Activated CD4-positive, alpha-beta T cell treated with anti-CD3 and anti-CD28 coated beads, Interleukin-2, amount 50 U/mL, for 48 hours (primary cell): Measurements from ENCODE around the gene LAPTM4A.
"Not testable (repeated sequence)": the region's sequence is repeated elsewhere in the genome, so short reads cannot be mapped to it uniquely, and the experiment has no call there.

ENCODE experiments used
- DNase-seq, 2 experiments: peaks; one replicate each; pipeline ENCODE4 v3.0.0-alpha.2; 2020

The LAPTM4A gene

DNA sequence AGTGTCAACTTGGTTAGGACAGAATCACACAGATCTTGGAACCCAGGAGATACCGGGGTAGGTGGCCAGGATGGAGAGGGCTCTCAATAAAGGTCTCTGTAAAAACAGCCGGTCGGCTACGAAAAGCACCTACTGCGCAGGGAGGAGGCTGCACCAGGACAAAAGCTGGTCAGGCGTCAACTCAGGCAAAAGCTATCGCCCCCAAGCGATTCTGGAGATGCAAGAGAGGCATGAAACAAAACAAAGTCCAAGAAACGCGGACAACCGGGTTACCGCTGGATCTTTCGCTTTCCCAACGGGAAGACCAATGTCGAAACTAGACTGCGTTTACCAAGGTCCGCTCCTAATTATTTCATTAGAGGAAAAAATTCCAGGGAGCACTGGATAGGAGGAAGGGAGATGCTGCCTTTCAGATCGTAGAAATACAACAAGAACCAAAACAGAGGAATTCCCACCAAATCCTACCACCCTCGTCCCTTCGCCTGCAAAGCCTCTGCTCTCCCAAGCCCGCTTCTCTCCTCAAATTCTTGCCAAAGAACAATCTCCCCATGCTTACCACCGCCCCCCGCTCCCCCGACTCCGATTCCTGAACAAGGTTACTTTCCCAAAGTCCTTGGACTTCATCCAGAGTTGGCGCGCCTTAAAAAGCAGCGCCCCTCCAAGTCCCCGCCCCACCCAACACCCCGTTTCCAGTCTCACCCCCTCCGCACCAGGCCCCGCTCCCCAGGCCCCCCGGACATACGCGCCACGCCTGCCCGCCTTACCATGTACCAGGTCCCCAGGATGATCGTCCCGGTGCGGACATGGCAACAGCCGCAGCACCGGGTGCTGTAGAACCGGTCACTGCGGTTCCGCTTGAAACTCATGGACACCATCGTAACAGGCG lies 539 bp downstream of the LAPTM4A start:
- DNase-seq: peak; percentile 17 to 34

- DNase-seq: peak; percentile 17 to 38
Observed at GRCh38 chr2:20050104-20050645, 1.3 kb downstream of the LAPTM4A start.

GRCh38 chr2:20049637-20050036 lies 1.8 kb downstream of the LAPTM4A start:
- DNase-seq: no peak

DNA sequence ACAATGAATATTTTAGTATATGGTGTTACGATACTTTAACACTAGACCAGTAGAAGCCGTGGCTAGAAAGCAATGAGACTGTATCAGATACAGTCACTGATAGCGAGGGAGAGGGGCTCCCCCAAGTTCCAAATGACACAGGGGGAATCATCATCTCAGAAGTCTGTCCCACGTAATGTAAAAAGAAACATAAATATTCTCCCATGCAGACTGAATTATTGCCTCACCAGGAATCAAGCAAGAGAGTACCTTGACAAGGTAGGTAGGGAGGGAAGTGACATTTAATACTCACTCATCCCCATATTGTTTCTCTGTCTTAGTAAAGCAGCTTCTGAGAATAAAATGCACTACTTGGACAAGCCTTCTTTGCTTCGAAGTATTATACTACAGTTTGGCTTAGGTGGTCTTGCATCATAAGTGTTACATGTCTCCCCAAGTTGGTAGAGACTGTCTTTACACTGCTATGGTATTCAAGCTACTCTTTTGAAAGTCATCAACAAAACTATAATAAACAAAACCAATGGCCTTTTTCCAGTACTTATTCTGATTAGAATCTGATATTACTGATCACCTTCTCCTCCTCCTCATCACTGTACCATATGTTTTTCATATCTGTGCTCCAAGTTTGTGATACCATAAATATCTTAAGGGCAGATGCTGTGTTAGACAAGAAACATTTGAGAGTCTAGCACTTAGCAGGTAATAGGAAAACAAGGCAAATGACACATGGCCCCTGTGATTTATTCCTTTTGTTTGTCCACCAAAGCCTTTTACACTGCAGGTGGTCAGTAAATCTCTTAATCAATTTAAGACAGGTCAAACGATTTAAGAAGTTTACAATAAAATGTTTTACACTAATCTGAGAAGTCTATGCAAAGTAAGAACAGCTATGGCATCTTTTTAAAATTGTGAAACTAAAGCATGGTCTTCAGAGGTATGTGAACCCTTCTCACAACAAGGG lies 2.7 kb downstream of the LAPTM4A start:
- DNase-seq: no peak

GRCh38 chr2:20045712-20046292 lies 5.6 kb downstream of the LAPTM4A start:
- not testable (repeated sequence) for DNase-seq

DNA sequence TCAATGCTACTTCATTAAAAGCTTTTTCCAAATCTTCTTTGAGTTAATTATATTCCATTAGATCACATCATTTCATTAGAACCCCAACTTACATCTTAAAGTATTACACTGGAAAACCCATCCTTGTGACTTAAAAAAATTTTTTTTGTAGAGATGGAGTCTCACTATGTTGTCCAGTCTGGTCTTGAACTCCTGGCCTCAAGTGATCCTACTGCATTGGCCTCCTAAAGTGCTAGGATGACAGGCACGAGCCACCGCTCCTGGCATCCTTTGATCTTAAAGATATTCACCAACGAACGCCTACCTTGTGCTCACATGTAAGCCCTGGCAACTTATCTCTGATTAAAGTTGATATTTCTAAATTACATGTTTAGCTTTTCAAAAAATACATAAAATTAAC lies 6.7 kb downstream of the LAPTM4A start:
- no peak for DNase-seq

DNA sequence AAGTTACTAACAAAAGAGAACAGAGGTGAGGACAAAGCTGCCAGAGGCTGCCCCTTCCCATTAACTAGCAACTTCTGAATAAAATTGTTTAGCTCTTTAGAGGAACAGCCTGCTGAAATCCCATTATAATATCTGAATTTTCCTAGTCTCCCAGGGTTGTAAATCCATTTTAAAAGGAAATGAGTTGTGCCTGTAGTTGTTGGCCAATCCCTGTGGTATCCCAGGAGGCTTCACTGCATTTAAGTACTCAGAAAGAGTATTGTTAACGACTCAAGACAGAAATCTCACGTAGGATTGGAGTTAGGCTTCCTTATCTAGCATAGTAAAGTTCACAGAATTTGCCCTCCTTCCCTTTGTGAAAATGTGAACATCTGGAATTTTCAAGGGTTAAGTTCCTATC lies 8.9 kb downstream of the LAPTM4A start:
- DNase-seq: no peak

- no peak for DNase-seq
Observed at GRCh38 chr2:20040489-20041172, 10.8 kb downstream of the LAPTM4A start.

GRCh38 chr2:20037660-20038059 lies 13.8 kb downstream of the LAPTM4A start:
- no peak for DNase-seq

GRCh38 chr2:20035955-20036666 lies 15.3 kb downstream of the LAPTM4A start:
- DNase-seq: no peak

DNA sequence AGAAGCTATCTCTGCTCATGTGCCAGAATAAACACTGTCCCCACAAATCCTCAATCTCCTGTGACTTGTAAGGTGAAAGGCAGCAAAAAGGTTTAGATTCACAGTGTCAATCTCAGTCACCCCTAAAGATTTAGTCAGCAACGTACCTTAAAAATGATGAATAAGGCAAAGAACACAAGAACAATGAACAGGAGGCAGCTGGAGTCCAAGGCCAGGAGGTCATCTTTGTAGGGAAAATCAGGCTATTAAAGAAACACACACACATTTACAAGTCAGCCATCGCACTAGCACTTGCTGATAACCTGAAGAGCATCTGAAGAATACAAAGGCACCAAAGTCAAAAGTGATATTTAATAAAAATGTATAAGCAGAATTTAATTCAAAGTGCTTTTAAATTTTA lies 16.6 kb downstream of the LAPTM4A start:
- DNase-seq: no peak

- DNase-seq: no peak
Observed at GRCh38 chr2:20034218-20034617, 17.2 kb downstream of the LAPTM4A start.

DNA sequence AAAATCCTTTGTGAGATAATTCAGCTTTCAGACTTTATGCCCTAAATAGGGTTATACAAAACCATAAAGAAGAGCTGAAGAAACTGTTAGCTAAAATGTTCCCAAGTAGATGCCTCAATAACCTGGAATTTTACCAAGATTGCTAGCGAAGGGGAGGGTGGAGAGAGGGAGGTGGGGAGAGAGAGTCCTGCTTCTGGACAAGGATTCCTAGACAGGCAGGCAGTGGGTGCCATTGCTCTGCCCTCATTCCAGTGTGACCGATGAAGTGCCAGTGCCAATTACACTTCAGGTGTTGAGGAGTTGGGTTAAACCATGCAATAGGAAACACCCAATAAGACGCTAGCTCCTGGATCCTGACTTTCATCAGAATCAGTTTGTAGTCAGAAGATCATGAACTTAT lies 18.1 kb downstream of the LAPTM4A start:
- no peak for DNase-seq

- DNase-seq: no peak
Observed at GRCh38 chr2:20030224-20030623, 21.2 kb downstream of the LAPTM4A start.

DNA sequence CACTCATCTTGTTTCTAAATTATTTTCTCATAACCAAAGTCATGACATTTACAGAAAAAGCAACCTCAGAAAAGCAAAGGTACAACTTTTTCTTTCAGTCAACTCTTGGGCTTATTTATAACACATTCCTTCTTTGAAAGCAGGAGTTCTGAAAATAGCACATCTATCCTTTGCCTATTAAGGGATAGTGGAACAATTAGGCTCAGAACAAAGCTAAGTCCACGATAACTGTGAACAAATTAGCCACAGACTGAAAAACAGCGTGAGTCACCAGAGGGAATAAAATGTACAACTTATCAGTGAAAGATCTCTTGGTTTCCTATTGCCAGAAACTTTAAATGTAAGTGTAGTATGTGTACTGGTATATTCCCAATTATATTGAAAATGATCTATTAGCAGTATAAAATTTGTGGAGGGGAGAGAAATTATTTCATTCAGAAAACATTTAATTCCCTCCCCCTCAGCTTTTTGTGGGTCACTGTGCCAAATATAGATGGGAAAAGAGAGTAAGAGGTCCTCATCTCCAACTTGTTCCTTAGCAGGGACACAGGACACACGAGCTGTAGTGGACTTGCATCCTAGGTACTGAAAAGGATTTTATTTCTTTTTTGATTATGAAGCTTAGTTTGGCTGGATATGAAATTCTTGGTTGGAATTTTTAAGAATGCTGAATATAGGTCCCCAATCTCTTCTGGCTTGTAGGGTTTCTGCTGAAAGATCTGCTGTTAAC lies 23.6 kb downstream of the LAPTM4A start:
- no peak for DNase-seq

DNA sequence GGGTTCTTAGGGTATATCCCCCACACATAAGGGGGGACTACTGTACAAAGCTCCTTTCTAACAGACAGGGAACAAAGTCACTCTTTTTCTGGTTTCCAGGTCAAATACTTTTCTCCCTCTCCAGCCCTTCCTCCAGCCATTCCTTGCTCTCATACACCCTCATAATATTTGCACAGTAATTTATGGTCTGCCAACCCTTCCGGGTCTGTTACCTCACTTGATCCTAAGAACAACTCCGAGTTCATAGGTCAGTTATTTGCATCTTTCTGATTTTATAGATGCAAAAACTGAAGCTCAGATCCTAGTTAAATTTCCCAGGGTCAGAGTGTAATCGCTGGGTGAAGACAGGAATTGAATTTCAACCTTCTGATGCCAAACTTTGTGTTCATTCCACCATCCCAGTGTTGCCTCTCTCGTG lies 24.2 kb downstream of the LAPTM4A start:
- no peak for DNase-seq

DNA sequence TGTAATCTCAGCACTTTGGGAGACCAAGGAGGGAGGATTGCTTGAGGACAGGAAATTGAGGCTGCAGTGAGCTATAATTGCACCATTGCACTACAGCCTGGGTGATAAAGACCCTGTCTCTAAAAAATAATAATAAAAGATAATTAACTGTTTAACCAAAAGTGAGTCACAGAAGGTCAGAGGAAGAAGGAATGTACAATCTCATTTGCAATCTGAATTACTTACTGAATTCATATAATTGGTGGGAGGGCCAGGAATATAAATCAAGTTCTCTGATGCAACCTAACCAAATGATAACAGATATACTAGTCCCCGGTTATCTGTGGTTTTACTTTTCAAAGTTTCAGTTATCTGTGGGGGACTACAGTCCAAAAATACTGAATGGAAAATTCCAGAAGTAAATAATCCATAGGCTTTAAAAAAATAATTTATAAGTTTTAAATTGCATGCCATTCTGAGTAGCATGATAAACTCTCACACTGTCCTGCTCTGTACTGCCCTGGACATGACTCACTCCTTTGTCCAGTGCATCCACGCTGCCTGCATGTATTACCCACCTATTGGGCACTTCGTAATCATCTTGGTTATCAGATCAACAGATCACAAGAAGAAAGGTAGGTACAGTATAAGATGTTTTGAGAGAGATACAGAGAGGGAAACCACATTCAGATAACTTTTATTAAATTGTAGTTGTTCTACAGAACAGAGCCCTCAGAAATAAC lies 26.2 kb downstream of the LAPTM4A start:
- DNase-seq: no peak

DNA sequence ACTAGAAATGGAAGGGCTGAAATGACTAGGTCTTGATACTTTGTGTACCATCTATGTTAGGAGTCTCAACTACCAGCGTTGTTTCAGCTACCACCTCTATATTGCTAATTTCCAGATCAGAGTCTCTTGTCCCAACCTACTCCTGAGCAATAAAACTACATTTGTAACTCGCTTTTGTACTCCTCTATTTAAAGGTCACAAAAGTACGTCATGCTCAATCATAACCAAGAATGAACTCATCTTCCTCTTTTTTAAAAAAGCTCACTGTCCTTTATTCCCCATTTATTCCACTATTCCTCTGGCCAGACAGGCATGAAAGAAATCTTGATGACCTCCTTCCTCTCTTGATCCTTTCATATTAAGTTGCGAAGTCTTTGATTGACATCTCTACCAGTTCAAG lies 27.7 kb downstream of the LAPTM4A start:
- DNase-seq: no peak

DNA sequence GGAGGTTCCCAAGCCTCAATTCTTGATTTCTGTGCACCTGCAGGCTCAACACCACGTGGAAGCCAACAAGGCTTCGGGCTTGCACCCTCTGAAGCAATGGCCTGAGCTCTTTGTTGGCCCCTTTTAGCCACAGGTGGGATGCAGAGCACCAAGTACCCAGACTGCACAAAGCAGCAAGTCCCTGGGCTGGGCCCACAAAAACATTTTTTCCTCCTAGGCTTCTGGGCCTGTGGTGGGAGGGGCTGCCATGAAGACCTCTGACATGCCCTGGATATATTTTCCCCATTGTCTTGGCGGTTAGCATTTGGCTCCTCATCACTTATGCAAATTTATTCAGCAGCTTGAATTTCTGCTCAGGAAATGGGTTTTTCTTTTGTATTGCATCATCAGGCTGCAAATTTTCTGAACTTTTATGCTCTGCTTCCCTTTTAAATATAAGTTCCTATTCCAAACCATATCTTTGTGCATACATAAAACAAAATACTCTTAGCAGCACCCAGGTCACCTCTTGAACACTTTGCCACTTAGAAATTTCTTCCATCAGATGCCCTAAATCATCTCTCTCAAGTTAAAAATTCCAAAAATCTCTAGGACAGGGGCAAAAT lies 29.9 kb downstream of the LAPTM4A start:
- DNase-seq: no peak

DNA sequence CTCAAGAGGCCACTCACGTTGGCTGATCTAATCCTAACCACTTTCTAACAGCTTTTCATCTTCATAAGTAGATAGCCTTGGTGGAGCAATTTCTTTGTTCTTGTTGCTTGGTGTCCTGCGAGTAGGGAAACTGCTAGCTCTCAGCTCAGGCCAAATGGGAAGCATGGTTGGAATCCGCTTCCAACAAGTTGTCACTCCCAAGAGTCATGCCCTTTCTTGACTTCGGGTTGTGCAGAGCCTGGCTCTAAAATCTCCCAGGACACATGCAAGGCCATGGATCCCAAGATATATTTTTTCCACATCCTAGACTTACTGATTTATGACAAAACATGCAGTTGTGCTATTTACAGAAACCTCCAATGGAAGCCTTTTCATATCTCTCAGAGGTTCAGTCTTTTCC lies 31.7 kb downstream of the LAPTM4A start:
- no peak for DNase-seq
